ENCODE results near the gene RAD18. TPM values are rescaled to one million over a fixed set of nuclear protein-coding genes. Genes with fewer than 3 reads are reported as not detected.

The RAD18 gene
- polyA plus RNA-seq, 1 donor from 2014 or later = 4.7 TPM

DNA sequence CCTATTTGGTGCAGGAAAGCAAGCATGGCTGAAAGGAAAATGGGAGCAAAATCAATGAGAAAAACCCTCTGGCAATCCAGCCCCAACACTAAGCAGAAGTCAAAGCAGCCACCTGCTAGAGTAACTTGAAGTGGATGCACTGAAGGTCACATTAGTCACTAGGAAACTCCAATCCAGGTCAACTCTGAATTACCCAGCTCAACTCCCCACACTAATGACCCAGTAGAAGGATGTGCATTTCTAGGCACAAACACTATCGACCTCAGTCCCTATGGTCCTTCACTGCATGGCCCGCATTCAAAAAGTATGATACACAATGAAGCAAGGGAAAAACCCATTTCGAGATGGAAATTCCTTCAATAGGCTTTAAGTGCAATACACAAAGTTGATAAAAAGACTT is 80.6 kb downstream of the RAD18 start:
- no peak overlapping the region for H3K9ac ChIP-seq (ENCODE audit: low read length)
- no peak overlapping the region for H3K4me2 ChIP-seq (ENCODE audit: low read length)
- H3K27ac ChIP-seq (ENCODE audit: low read length) = no peak overlapping the region
- no peak overlapping the region for H2AFZ ChIP-seq (ENCODE audit: low read depth, low read length)
- no peaks in the 10 kb centered on the region for H3K79me2 ChIP-seq (replicated peaks; ENCODE audit: insufficient read depth, low read length)
- H3K9me2 ChIP-seq (ENCODE audit: insufficient read depth, low read length) = no peaks in the 10 kb centered on the region
- TF ChIP-seq EZH2 (IDR thresholded peaks at IDR 0.05; ENCODE audit: borderline replicate concordance, insufficient read depth, low read length, poor library complexity, severe bottlenecking) = no peak
- TF ChIP-seq POLR2AphosphoS5 (IDR thresholded peaks at IDR 0.05) = no peak
- TF ChIP-seq TAF1 (IDR thresholded peaks at IDR 0.05; ENCODE audit: low read depth) = no peak
- no peak for TF ChIP-seq MXI1 (conservative IDR thresholded peaks at IDR 0.05; ENCODE audit: poor library complexity, severe bottlenecking)
- TF ChIP-seq, protein P1, sequence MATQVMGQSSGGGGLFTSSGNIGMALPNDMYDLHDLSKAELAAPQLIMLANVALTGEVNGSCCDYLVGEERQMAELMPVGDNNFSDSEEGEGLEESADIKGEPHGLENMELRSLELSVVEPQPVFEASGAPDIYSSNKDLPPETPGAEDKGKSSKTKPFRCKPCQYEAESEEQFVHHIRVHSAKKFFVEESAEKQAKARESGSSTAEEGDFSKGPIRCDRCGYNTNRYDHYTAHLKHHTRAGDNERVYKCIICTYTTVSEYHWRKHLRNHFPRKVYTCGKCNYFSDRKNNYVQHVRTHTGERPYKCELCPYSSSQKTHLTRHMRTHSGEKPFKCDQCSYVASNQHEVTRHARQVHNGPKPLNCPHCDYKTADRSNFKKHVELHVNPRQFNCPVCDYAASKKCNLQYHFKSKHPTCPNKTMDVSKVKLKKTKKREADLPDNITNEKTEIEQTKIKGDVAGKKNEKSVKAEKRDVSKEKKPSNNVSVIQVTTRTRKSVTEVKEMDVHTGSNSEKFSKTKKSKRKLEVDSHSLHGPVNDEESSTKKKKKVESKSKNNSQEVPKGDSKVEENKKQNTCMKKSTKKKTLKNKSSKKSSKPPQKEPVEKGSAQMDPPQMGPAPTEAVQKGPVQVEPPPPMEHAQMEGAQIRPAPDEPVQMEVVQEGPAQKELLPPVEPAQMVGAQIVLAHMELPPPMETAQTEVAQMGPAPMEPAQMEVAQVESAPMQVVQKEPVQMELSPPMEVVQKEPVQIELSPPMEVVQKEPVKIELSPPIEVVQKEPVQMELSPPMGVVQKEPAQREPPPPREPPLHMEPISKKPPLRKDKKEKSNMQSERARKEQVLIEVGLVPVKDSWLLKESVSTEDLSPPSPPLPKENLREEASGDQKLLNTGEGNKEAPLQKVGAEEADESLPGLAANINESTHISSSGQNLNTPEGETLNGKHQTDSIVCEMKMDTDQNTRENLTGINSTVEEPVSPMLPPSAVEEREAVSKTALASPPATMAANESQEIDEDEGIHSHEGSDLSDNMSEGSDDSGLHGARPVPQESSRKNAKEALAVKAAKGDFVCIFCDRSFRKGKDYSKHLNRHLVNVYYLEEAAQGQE (IDR thresholded peaks at IDR 0.05; ENCODE audit: borderline replicate concordance) = no peak
- TF ChIP-seq RAD21 (conservative IDR thresholded peaks at IDR 0.05) = no peak
- TF ChIP-seq EP300 (conservative IDR thresholded peaks at IDR 0.05; ENCODE audit: poor library complexity, severe bottlenecking) = no peak
- no peak for TF ChIP-seq SMC3 (conservative IDR thresholded peaks at IDR 0.05; ENCODE audit: poor library complexity)
- TF ChIP-seq, protein P2, sequence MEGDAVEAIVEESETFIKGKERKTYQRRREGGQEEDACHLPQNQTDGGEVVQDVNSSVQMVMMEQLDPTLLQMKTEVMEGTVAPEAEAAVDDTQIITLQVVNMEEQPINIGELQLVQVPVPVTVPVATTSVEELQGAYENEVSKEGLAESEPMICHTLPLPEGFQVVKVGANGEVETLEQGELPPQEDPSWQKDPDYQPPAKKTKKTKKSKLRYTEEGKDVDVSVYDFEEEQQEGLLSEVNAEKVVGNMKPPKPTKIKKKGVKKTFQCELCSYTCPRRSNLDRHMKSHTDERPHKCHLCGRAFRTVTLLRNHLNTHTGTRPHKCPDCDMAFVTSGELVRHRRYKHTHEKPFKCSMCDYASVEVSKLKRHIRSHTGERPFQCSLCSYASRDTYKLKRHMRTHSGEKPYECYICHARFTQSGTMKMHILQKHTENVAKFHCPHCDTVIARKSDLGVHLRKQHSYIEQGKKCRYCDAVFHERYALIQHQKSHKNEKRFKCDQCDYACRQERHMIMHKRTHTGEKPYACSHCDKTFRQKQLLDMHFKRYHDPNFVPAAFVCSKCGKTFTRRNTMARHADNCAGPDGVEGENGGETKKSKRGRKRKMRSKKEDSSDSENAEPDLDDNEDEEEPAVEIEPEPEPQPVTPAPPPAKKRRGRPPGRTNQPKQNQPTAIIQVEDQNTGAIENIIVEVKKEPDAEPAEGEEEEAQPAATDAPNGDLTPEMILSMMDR (IDR thresholded peaks at IDR 0.05; ENCODE audit: poor library complexity, severe bottlenecking) = no peak
- no peaks in the 10 kb centered on the region for H3F3A ChIP-seq (ENCODE audit: insufficient read depth, low read length, poor library complexity, severe bottlenecking)
- no peaks in the 10 kb centered on the region for H4K20me1 ChIP-seq (ENCODE audit: insufficient read depth)
- no peaks in the 10 kb centered on the region for H3K27me3 ChIP-seq (ENCODE audit: insufficient read depth, low read depth, low read length)
- H3K4me3 ChIP-seq (ENCODE audit: low read length) = no peak overlapping the region
- no peaks in the 10 kb centered on the region for H3K36me3 ChIP-seq (ENCODE audit: insufficient read depth, low read length)
- no peaks in the 10 kb centered on the region for H3K9me3 ChIP-seq (ENCODE audit: low read length)

DNA sequence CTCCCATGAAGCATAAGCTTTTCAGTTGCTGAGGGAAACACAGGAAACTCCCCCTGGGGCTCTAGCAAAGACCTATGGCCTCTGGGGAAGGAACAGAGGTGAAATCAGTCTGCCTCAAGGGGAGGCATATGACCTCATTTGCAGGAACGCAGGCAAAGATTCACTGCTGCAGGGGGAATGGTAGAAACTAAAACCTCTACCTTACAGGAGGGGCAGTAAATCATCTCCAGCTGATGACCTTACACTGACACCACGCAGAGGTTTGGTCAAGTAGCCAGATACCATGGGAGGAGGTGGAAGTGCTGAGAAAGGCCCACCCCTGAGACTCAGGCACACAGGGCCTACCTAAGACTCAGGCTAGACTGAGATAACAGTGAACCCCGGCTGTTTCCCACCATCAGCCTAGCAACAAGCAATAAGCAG is 81.1 kb downstream of the RAD18 start:
- H3K79me2 ChIP-seq (replicated peaks; ENCODE audit: insufficient read depth, low read length) = no peaks in the 10 kb centered on the region
- no peak overlapping the region for H3K27ac ChIP-seq (ENCODE audit: low read length)
- no peaks in the 10 kb centered on the region for H4K20me1 ChIP-seq (ENCODE audit: insufficient read depth)
- no peaks in the 10 kb centered on the region for H3K9me2 ChIP-seq (ENCODE audit: insufficient read depth, low read length)
- H3F3A ChIP-seq (ENCODE audit: insufficient read depth, low read length, poor library complexity, severe bottlenecking) = no peaks in the 10 kb centered on the region
- H3K36me3 ChIP-seq (ENCODE audit: insufficient read depth, low read length) = no peaks in the 10 kb centered on the region
- H3K4me2 ChIP-seq (ENCODE audit: low read length) = no peak overlapping the region
- H3K27me3 ChIP-seq (ENCODE audit: insufficient read depth, low read depth, low read length) = no peaks in the 10 kb centered on the region
- no peak overlapping the region for H3K4me3 ChIP-seq (ENCODE audit: low read length)
- H3K9ac ChIP-seq (ENCODE audit: low read length) = no peak overlapping the region
- no peak for TF ChIP-seq RAD21 (conservative IDR thresholded peaks at IDR 0.05)
- TF ChIP-seq TAF1 (IDR thresholded peaks at IDR 0.05; ENCODE audit: low read depth) = no peak
- TF ChIP-seq POLR2AphosphoS5 (IDR thresholded peaks at IDR 0.05) = no peak
- H3K9me3 ChIP-seq (ENCODE audit: low read length) = no peaks in the 10 kb centered on the region
- no peak overlapping the region for H2AFZ ChIP-seq (ENCODE audit: low read depth, low read length)
